Transverse colon (tissue), 4 donors: Measurements from ENCODE around the gene PLXDC2. TPM values are rescaled to one million over a fixed set of nuclear protein-coding genes. Genes with fewer than 3 reads are reported as not detected.

Experiments
- DNase-seq: peaks from one replicate; pipeline ENCODE4 v3.0.0-alpha.2; 2019
- H3K27ac ChIP-seq, 4 donors: fragments of 200-600 bp; sonication (generic); 2 replicates each; pipeline ENCODE4 v1.5.1; 2016 to 2018; ENCODE audit warnings: inconsistent platforms in 4 of 4
- H3K27me3 ChIP-seq: fragments of 200-600 bp; sonication (generic); 2 replicates; pipeline ENCODE4 v1.5.1; 2017; ENCODE audit warnings: inconsistent platforms
- H3K36me3 ChIP-seq, 4 donors: fragments of 200-600 bp; sonication (generic); 2 replicates each; pipeline ENCODE4 v1.5.1; 2017 to 2019; ENCODE audit warnings: inconsistent platforms in 4 of 4
- H3K4me1 ChIP-seq, 4 donors: fragments of 200-600 bp; sonication (generic); 2 replicates each; pipeline ENCODE4 v1.5.1; 2017 to 2020; ENCODE audit warnings: inconsistent platforms in 4 of 4
- H3K4me3 ChIP-seq, 4 donors: fragments of 200-600 bp; sonication (generic); 1 replicate in 1 of 4; 2 replicates in 3 of 4; pipeline versions ENCODE4 v1.5.1 to v1.6.1; 2017 to 2019; ENCODE audit warnings: inconsistent platforms in 4 of 4
- H3K9me3 ChIP-seq, 2 donors: fragments of 200-600 bp; sonication (generic); 2 replicates each; pipeline ENCODE4 v1.5.1; 2017 to 2019; ENCODE audit warnings: inconsistent platforms in 2 of 2
- EP300 ChIP-seq: sonication (generic); formaldehyde crosslinking; IDR thresholded peaks from one replicate; pipeline ENCODE4 v1.6.1; 2017; ENCODE audit warnings: antibody characterized with exemption, low read depth
- POLR2A ChIP-seq: fragments of 450-650 bp; IDR thresholded peaks from one replicate; pipeline ENCODE4 v1.6.1; 2016; ENCODE audit warnings: antibody characterized with exemption, mild to moderate bottlenecking, moderate library complexity
- POLR2AphosphoS5 ChIP-seq, 3 donors: sonication (generic); formaldehyde crosslinking; IDR thresholded peaks; one replicate each; pipeline ENCODE4 v1.6.1; 2016; ENCODE audit warnings: antibody characterized with exemption in 3 of 3
- WGBS, 2 donors: methylation state at CpG; one replicate each; pipeline ENCODE4 v1.1.5; 2018; ENCODE audit warnings: low coverage in 1 of 2; 5-methylcytosine and 5-hydroxymethylcytosine counted together
- in situ Hi-C, 4 donors: fragments of 200-750 bp; cut with MboI; loops; one replicate each; pipeline versions ENCODE4 v1.15.0 to v1.15.1; 2017; ENCODE audit warnings: low sequenced_read_pairs in 3 of 4, low pct_ligation_motif_present in 1 of 4, low pct_unique_long_range_greater_than_20kb in 1 of 4
- intact Hi-C: fragments of 100-400 bp; cut with DNase I; formaldehyde crosslinking; loops from one replicate; pipeline ENCODE4 v1.15.1; 2023; ENCODE audit warnings: low total_unique reads
- total RNA-seq, 4 donors: library from RNA; depleted of rRNA; stranded (reverse); fragments of >200 nt; gene quantifications; one replicate each; pipeline ENCODE4 v1.1.0, GENCODE V29; 2016
- TF ChIP-seq, protein P1 (sequence below), 5 experiments: fragments of 200-600 bp in 3 of 5; fragments of 450-650 bp in 2 of 5; sonication (generic) in 3 of 5; IDR thresholded peaks; 1 replicate in 2 of 5; 2 replicates in 3 of 5; pipeline ENCODE4 v1.5.1; 2016 to 2017; ENCODE audit warnings: antibody characterized with exemption in 5 of 5, inconsistent platforms in 3 of 5, mild to moderate bottlenecking in 2 of 5, moderate library complexity in 1 of 5

Gene PLXDC2
- total RNA-seq, 4 donors from 2014 or later, result 12.0 to 32.2 (median 20.3) TPM

DNA sequence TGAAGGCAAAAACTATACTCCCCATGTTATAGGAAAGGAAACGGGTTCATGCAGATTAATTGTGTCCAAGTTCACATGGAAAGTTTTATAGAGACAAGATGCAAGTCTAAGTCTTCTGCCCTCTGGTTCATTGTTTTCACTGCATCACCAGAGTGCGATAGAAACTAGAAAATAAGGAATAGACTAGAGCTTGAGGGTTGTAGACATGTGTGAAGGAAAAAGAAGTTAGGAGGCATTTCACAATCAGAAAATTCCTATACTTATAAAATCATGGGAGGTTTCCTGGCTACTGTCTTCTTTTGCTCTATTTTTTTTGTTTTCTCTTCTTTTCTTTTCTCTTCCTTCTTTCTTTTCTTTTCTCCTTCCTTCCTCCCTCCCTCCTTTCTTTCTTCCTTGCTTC is 329.8 kb downstream of the PLXDC2 start:
- H3K4me3 ChIP-seq, result no peak overlapping the region
- no peaks in the 10 kb centered on the region for H3K27me3 ChIP-seq
- 84 to 88% methylated on average over 2 of the region's 2 CpGs for WGBS, 2 donors
- no peak overlapping the region for H3K27ac ChIP-seq
- intact Hi-C loops, result no loop called here
- in situ Hi-C loops, result no loop called here
- DNase-seq, result no peak
- H3K9me3 ChIP-seq, result no peaks in the 10 kb centered on the region
- no peaks in the 10 kb centered on the region for H3K36me3 ChIP-seq
- H3K4me1 ChIP-seq, result no peaks in the 10 kb centered on the region
- TF ChIP-seq EP300 (no peak), POLR2A (no peak), POLR2AphosphoS5 (IDR thresholded peaks at IDR 0.05) (no peak)
- TF ChIP-seq, protein P1, sequence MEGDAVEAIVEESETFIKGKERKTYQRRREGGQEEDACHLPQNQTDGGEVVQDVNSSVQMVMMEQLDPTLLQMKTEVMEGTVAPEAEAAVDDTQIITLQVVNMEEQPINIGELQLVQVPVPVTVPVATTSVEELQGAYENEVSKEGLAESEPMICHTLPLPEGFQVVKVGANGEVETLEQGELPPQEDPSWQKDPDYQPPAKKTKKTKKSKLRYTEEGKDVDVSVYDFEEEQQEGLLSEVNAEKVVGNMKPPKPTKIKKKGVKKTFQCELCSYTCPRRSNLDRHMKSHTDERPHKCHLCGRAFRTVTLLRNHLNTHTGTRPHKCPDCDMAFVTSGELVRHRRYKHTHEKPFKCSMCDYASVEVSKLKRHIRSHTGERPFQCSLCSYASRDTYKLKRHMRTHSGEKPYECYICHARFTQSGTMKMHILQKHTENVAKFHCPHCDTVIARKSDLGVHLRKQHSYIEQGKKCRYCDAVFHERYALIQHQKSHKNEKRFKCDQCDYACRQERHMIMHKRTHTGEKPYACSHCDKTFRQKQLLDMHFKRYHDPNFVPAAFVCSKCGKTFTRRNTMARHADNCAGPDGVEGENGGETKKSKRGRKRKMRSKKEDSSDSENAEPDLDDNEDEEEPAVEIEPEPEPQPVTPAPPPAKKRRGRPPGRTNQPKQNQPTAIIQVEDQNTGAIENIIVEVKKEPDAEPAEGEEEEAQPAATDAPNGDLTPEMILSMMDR (IDR thresholded peaks at IDR 0.05), result no peak

DNA sequence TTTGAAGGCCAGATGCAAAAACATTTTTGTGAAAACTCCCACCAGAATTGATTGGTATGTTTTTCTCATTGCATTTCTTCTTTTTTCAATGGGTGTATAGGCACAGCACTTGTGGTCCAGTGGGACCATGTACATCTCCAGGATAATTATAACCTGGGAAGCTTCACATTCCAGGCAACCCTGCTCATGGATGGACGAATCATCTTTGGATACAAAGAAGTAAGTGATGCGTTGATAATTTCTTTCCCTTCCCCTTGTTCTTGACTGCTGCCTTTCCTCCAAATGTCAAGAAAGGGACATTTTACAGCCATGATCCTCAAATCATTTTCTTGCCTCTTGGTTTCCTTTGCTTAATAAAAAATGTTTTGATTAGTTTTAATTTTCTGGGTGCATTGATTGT is 331.5 kb downstream of the PLXDC2 start:
- H3K36me3 ChIP-seq, result no peaks in the 10 kb centered on the region
- in situ Hi-C loops, result no loop called here
- no peaks in the 10 kb centered on the region for H3K27me3 ChIP-seq

DNA sequence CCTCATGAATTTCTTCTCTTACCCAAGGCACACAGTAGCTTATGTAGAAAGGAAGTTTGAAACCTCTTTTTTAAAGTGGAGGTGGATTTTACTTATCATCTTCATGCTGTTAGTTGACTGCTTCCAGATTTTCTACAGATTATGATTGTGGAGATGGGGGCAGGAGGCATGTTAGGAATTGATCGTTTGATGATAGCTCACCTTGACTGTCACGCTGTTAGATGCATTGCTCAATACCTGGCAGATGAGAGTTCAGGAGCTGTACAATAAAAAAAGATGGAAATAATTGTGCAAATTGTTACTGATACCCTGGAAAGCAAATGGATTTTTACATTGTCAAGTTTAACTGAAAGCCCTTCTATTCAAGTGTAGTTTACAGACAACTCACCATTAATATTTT is 340.3 kb downstream of the PLXDC2 start:
- intact Hi-C loops, result no loop called here
- no peak overlapping the region for H3K4me3 ChIP-seq
- DNase-seq, result no peak
- no peak for TF ChIP-seq POLR2AphosphoS5 (IDR thresholded peaks at IDR 0.05)
- TF ChIP-seq EP300, result no peak
- TF ChIP-seq, protein P1 (IDR thresholded peaks at IDR 0.05), result no peak
- TF ChIP-seq POLR2A, result no peak
- no peaks in the 10 kb centered on the region for H3K36me3 ChIP-seq
- WGBS, 2 donors, result 86 to 88% methylated on average over 2 of the region's 2 CpGs
- H3K27me3 ChIP-seq, result no peaks in the 10 kb centered on the region
- H3K9me3 ChIP-seq, result no peaks in the 10 kb centered on the region
- in situ Hi-C loops, result no loop called here
- no peak overlapping the region for H3K27ac ChIP-seq
- no peaks in the 10 kb centered on the region for H3K4me1 ChIP-seq

More for the DNA sequence above, 331.5 kb downstream of the PLXDC2 start:
- no peak for DNase-seq
- 83 to 91% methylated on average over 2 of the region's 2 CpGs for WGBS, 2 donors
- TF ChIP-seq POLR2A, result no peak
- TF ChIP-seq POLR2AphosphoS5 (IDR thresholded peaks at IDR 0.05), result no peak
- TF ChIP-seq, protein P1 (IDR thresholded peaks at IDR 0.05), result no peak
- no peak for TF ChIP-seq EP300
- intact Hi-C loops, result no loop called here
- Histone ChIP-seq H3K27ac (no peak overlapping the region), H3K9me3 (no peaks in the 10 kb centered on the region), H3K4me3 (no peak overlapping the region), H3K4me1 (no peaks in the 10 kb centered on the region)

DNA sequence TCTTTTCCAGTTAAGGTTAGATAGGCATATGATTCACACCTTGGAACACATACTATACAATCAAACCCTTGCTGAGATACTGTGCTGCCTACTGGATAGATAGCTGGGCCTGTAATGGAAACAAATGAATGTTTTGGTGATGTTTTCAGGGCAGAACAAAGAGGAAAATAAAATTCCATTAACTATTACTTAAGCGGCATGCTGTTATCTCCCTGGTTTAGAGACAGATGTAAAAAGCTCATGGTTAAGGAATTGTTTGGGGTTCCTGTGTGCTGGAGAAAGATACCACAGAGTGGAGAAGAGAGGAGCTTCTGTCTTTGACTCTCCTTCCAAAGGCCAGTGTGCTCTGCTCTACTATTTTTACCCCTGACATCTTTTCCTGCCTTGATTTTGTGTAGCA is 341.1 kb downstream of the PLXDC2 start:
- H3K4me3 ChIP-seq, result no peak overlapping the region
- no peaks in the 10 kb centered on the region for H3K9me3 ChIP-seq
- no peaks in the 10 kb centered on the region for H3K36me3 ChIP-seq
- DNase-seq, result no peak
- no peaks in the 10 kb centered on the region for H3K4me1 ChIP-seq
- WGBS, 2 donors, result 90 to 100% methylated on average over 1 of the region's 1 CpG
- H3K27me3 ChIP-seq, result no peaks in the 10 kb centered on the region
- no peak for TF ChIP-seq EP300
- TF ChIP-seq, protein P1 (IDR thresholded peaks at IDR 0.05), result no peak
- no peak for TF ChIP-seq POLR2A
- no peak for TF ChIP-seq POLR2AphosphoS5 (IDR thresholded peaks at IDR 0.05)
- intact Hi-C loops, result no loop called here
- in situ Hi-C loops, result no loop called here
- H3K27ac ChIP-seq, result no peak overlapping the region
